GM21786 (cell line): ENCODE measurements around the gene ISX.
"Not testable (repeated sequence)": the region's sequence is repeated elsewhere in the genome, so short reads cannot be mapped to it uniquely, and the experiment has no call there.

ENCODE experiments used
- ATAC-seq: cut with Tn5 transposase; IDR thresholded peaks from one replicate; pipeline ENCODE4 v1.9.1; 2021; ENCODE audit not compliant: unreplicated experiment

Gene ISX

DNA sequence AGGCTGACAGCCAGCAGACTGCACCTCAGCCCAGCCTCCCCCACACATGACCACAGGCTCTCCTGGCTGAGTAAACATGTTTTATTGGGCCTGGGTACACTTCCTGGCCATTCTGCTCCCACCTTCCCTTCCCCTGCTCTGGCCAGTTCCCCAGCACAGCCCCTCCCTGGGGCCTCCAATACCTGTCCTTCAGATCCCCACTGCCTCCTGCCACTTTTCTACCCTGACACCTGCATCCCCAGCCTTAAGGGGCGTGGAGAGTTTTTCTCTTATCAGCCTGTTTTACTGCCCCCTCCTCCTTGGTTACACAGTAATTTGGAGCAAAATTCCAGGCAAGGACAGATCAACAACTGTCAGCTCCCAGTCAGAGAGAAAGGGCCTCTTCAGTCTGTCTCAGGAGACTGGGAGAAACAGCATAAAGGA lies at the start of gene ISX:
Gene ISX (plus strand): TSS at position 363 of the 423 bp plus-strand sequence. CDS start 930 bp downstream, outside the sequence.
- no peak for ATAC-seq

DNA sequence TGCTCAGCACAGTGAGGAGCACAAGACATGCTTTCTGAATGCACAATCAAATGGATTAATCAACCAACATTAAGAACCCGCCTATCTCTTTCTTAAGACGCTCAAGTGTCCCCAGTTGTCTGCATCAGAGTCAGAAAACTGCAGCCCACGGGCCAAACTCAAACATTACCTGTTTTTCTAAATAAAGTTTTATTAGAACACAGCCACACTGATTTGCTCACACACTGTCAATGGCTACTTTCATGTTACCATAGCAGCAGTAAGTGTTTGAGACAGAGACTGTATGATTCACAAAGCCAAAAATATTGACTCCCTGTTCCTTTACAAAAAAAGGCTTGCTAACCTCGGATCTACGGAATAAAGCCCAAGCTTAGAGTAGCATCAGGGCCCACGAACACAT lies 49.0 kb upstream of the ISX start:
- ATAC-seq, result no peak

DNA sequence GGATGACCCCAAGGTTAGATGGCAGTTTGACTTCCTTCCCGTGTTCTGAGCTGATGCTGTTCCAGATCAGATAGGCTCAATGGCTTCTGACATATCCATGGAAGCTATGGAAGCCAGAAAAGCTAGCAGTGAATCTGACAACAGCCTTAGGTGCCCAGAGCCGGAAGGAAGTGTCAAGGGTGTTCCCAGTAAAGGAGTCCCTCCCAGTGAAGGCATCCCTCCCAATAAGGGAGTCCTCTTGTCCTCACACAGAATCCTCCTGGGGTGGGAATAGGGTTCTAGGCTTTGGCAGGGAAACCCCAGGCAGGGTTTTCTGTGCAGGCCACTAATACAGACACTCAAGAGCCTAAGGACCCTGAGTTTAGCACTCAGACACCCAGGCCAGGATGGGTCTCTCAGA lies 47.0 kb upstream of the ISX start:
- no peak for ATAC-seq

DNA sequence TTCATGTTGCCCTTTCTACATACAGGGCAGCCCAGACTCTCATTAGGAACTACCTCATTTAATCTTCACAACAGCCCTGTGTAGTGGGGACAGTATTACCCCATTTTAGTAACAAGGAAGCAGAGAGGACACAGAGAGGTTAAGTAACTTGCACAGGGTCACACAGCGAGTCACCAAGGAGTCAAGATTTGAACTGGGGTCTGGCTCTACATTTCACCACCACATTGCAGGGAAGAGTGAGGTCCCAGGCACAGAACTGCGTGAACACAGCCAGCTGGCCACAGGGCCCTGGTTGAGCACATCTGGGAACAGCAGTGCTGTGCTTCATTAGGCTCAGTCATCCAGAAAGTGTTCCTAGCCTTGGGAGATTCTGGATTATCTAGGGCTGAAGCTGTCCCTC lies 45.4 kb upstream of the ISX start:
- ATAC-seq, result no peak

DNA sequence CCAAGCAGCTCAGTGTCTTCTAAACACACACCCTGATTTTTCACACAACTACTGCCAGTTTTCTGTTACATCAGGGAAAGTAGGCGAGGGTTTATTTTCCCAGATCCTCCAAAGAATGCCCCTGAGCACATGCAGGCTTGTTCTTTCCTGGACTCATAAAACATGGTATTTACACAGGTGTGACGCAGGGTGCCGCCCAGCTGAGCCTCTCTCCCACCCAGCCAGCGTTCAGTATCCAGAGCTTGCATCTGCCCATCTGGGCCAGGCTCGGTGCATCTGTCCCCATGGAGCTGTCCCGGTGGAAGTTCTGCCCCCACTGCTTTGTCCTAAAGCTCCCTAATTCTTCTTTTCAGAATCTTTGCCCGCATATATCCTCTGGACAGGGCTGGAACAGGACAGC lies 44.8 kb upstream of the ISX start:
- no peak for ATAC-seq

DNA sequence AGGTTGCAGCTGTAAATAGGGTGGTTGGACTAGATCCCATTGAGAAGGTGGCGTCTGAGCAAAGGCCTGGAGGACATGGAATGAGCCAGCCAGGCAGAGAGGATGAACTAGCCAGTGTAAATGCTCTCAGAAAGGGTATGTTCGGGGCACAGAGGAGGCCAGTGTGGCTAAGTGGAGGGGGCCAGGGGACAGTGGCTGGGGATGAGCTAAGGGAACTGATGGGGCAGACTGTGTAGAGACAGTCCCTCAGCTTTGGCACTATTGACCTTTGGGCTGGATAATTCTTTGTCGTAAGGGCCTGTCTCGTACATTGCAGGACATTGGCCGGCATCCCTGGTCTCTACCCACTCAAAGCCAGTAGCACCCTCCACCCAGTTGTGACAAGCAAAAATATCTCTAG lies 43.7 kb upstream of the ISX start:
- ATAC-seq, result no peak

DNA sequence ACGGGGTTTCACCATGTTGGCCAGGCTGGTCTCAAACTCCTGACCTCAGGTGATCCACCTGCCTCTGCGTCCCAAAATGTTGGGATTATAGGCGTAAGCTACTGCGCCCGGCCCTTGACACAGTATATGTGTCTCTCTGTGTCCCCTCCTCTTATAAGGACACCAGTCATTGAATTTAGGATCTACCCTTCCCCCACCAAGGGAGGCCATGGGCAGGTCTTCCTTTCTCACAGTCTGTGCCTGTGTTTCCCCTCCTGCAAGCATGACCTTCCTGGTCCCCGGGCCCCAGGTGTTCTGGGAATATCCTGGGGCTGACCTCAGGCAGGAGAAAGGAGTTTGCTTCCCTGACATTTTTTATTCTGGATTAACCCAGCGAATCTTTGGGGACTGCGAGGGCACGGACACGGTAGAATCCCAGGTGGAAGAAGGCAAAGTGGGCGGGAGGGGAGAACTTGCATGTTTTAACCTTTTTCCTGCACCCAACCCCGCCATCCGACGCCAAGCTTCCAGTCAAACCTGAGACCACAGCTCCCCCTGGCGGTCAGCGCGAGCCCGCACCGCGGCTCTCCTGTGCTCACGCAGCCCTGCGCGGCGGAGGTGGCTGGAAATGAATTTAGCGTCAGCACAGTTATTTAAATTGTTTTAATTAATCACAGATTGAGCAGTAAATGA lies 42.1 kb upstream of the ISX start:
- ATAC-seq, result no peak

DNA sequence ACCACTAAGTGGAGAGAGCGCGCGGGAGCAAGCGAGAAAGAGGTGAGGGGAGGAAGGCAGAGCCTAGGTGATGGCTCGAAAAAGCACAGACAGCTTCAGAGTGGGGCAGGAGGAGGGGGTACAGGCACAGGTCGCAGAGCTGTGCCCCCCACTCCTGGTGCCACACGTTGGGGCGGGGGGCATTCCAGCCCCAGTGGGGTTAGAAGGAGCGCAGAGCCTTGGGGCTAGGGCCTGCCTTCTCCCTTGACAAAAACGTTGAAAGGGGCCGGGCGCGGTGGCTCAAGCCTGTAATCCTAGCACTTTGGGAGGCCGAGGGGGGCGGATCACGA lies 41.6 kb upstream of the ISX start:
- ATAC-seq, result no peak

DNA sequence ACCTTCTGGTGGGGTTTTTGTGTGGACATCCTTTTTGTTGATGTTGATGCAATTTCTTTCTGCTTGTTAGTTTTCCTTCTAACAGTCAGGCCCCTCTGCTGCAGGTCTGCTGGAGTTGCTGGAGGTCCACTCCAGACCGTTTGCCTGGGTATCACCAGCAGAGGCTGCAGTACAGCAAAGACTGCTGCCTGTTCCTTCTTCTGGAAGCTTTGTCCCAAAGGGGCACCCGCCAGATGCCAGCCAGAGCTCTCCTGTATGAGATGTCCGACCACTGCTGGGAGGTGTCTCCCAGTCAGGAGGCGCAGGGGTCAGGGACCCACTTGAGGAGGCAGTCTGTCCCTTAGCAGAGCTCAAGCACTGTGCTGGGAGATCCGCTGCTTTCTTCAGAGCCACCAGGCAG lies 35.8 kb upstream of the ISX start:
- ATAC-seq, result not testable (repeated sequence)

DNA sequence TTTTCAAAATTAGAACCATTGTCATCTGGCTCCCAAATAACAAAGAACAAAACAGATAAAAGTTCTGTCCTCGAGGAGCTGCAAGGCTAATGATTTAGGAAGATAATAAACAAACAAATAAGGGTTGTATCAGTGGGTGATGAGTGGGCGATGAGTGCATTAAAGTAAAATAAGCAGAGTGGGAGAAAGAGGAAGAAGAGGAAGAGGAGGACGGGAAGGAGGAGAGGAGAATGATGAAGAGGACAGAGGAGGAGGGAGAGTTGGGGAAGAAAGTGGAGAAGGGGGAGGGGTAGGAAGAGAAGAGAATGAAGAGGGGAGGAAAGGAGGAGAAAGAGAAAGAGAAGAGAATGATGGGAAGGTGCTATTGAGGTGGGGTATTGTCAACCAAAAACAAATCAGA lies 33.4 kb upstream of the ISX start:
- ATAC-seq, result no peak

DNA sequence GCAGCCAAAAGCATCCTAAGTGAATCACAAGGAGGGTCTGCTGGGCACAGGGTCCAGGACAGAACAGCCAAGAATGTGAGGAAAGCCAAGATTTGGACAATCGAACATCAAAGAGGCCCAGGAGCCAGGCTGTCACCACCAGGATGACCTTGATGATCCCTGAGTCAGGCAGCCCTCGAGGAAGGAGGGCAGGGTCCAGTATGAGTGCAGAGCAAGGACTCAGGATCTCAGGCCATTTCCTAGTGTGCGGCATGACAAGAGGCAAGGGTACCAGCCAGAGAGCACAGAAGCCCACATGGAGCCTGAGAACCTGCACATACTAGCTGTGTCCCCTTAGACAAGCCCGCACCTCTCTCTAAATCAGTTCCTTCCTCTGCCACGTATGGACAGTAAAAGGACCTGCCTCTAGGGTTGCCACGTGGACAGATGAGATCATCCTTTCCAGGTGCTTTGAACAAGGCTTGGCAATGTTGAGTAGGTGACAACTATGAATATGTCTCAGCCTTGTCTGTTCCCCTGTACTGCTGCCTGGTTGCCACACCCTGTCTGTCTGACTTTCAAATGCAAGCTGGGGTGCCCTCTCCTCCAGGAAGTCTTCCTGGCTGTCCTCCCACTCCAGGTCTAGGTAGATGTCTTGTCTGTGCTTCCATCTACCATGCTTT lies 32.2 kb upstream of the ISX start:
- no peak for ATAC-seq

DNA sequence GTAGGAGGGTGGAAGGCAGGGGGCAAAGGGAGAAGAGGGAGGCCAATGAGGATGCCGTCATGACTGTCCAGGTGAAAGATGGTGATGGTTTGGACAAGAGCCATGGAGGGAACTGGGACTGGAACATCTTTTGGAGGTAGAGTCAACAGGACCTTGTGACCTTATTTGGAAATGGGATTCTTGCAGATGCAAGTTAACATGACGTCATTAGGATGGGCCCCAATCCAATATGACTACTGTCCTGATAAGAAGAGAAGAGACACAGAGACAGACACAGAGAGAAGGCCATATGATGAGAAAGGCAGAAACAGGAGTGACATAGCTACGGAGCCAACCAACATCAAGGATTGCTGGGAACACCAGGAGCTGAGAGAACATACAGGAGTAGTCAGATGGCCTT lies 31.0 kb upstream of the ISX start:
- ATAC-seq, result no peak

DNA sequence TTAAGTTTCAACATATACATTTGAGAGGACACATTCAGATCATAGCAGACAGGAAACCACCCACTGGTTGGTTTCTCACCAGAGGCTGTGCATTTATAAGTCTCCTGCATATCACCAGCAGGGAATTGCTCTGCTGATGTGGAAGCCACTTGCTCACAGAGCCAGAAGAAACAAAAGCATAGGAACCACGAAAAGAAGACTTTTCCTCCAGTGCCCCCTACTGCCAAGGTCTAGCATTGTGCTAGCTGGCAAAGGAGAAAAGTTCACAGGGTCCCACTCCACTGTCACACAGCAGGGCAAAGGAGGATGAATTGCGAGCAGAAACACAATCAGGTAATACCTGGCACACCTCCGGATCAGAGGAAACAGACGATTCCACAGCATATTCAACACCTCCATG lies 28.9 kb upstream of the ISX start:
- no peak for ATAC-seq

DNA sequence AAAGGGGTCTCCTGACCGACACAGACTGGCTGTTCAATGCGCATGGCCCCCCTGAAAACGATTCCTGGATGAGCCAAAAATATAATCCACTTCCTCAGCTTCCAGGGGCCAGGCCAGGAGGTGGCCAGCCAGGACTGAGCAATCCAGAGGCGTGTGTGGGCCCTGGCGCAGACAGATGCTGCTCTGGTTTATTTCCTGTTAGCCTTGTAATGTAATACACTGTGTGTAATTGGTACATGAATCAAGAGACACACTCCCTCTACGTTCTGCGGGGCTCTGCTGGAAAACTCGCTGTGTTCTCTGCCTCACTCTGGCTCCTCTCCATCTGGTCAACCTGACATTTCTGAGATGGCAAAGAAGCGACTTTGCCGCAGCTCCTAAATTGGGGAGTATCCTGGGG lies 26.3 kb upstream of the ISX start:
- ATAC-seq, result no peak

DNA sequence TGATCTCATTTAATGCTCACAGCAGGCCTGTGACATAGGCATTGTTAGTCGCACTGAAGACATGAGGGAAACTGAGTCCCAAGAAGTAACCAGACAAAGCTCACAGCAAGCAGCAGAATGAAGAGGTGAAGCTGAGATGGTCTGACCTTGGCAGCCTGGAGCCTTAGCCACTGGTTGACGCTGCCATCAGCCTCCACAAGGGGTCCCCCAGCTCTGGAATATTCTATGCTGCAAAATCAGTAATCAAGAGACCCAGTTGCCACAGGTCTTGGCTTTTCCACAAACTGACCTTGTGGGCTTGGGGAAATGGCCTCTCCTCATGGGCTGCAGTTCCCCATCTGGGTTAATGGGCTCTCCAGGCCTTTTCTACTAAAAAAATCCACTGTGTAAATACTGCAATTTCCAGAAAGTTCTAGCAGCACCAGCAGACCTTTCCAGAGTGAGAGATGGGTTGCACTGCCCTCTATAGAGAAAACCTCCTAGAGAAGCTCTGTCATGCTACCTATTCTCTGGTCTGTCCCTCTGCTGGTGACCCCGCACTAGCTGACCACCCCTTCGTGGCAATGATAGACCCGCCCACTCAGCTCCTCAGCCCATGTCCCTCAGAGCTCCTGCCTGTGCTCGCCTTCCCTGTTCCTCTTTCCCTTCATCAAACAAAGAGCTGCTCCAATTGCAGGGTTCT lies 22.6 kb upstream of the ISX start:
- no peak for ATAC-seq

DNA sequence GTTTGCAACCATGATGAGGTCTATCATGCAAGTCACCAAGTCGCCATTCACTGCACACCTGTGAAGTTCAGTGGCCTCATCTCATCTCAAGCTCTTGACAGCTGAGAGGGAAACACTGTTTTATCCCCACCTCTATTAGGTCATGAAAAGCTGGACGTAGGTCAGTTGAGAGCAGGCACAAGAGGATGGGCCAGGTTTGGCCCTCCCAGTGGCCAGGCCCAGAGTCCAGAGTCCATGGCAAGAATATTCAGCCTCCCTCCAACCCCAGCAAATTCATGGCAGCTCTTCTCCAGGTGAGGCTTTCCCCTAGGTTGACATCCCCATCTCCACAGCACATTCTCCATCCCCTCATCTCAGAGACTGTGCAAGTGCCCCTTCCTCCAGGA lies 22.0 kb upstream of the ISX start:
- no peak for ATAC-seq

DNA sequence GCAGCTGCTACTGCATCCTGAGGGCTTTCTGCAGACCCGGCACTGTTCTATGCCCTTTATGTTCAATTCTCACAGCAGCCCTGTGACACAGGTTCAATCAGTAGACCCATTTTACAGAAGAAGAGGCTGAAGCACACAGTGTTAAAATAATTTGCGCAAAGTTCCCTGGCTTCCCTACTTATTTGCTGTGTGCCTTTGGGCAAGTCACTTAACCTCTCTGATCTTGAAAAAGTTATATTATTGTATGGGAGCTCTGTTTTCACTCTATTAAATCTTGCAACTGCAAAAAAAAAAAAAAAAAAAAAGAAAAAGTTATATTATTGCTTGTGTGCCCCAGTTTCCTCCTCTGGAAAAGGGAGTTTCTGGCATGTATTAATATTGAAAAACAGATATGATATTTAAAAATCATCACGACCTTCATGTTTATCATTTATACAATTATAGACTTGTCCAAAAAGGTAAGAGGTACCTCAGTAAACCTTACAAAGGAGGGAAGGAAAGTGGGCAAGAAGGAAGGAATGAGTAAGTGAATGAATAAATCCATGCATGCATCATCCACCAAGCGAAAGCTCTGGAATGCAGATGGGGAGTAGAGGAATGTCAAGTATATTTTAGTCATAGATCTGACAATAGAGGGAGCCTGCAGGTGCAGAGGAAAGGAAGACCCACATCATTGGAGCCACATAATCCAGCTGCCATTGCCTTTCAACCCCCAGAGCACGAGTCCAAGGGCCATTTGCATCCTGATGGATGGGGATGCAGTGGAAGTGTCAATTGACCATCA lies 21.2 kb upstream of the ISX start:
- no peak for ATAC-seq

DNA sequence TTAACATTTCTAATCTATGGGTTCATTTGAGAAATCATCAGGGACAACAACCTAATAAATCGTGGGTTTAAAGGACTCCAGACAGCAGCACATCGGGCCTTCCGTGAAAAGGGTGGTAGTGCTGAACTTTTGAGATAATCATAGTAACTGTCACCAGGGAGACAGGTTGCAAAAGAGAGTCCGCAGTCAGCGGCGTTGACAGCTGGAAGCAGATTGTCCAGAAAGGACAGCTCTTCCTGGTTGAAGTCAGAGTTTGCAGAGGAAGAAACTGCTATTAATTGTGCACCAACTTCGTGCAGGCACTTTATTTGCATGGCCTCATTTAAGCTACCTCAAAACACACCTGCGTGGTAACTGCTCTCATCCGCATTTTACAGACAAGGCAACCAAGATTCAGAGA lies 20.5 kb upstream of the ISX start:
- no peak for ATAC-seq

DNA sequence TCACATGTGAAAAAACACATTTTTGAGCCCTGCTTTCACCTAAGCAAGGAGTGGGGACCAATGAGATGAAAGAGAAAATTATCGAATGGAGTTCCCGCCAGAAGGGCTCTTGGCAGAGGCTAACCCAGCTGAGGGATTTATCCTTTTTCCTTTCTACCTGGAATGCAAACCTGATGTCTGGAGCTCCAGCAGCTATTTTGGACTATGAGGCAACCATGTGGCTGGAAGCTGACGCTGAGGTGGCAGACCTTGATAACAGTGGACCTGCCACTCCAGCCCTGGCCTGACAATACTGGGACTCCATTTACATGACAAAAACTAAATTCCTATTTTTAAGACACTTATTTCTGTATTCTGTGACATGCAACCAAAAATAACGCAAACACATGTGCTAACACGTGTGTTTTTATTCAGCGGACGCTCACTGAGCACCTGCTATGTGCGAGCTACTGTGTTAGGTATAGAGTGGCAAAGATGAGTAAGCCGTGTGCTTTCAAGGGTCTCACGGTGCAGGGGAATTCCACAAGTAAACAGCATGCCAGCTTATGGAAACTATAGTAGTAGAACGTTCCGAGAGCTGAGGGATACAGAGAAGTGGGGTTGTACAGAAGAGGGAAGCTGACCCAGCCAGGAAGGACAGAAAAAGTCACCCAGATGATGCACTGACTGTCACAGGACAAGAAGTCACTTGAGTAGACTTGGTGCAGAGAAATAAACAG lies 19.1 kb upstream of the ISX start:
- ATAC-seq, result no peak

DNA sequence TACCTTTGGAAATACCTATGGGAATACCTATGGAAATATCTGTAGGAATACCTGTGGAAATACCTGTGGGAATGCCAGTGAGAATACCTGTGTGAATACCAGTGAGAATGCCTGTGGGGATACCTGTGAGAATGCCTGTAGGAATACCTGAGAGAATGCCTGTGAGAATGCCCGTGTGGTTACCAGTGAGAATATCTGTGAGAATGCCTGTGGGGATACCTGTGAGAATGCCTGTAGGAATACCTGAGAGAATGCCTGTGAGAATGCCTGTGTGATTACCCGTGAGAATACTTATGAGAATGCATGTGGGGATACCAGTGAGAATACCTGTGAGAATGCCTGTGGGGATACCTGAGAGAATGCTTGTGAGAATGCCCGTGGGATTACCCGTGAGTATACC lies 15.9 kb upstream of the ISX start:
- ATAC-seq, result not testable (repeated sequence)

DNA sequence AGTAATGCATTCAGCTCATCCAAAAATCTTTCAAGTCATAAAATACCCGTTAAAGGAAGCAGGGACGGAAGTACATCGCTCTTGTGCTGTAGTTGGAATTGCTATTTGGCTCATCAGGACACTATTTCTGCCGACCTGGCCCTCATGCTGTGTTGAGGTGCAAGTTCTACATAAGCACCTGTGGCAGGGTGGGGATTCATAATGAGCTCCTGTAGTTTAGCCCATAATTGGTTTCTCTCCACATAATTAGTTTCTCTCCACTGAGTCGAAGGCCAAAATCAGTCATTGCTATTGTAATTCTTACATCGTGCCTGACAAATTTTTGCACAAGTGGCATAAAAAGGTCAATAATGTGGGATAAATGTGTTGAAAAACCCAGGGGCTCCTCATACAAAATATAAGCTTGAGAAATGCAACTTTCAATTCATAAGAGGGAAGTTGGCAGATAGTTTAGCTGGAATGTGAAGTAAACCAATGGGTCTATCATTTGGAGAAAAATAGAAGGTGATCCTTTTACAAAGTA lies 14.9 kb upstream of the ISX start:
- no peak for ATAC-seq
